IMR-90 (cell line): Measurements from ENCODE around the gene FKRP. TPM values are rescaled to one million over a fixed set of nuclear protein-coding genes. Genes with fewer than 3 reads are reported as not detected.
"Not testable (repeated sequence)": the region's sequence is repeated elsewhere in the genome, so short reads cannot be mapped to it uniquely, and the experiment has no call there.

ENCODE experiments used
- ATAC-seq: fragments of 200-7000 bp; cut with Tn5 transposase; 2 replicates; pipeline ENCODE4 v1.9.1; 2020; ENCODE audit warnings: low read depth, mild to moderate bottlenecking, moderate library complexity
- BruUV-seq: library from RNA; stranded (reverse); fragments of 400-500 nt; replicated peaks from 2 replicates; lab custom pipeline; 2021; lab: Mats Ljungman, UMichigan
- CTCF ChIA-PET: fragments of 300-600 bp; formaldehyde crosslinking; extraction: SDS; loops from one replicate; lab custom pipeline; 2021; ENCODE audit warnings: antibody characterized with exemption; lab: Yijun Ruan, JAX
- POLR2A ChIA-PET: fragments of 300-600 bp; sonication (Branson Sonifier 250); formaldehyde crosslinking; loops from one replicate; lab custom pipeline; 2022; ENCODE audit warnings: antibody characterized with exemption; ENCODE audit not compliant: unreplicated experiment; lab: Charles Lee
- DNase-seq: peaks from one replicate; pipeline ENCODE4 v3.0.0; 2013
- H2AFZ ChIP-seq: replicated peaks from 2 replicates; pipeline ENCODE3; 2013; ENCODE audit warnings: low read length, mild to moderate bottlenecking; ENCODE audit not compliant: poor library complexity
- H2AK5ac ChIP-seq: 2 replicates; pipeline ENCODE4 v1.6.1; 2013; ENCODE audit warnings: low read depth, low read length, inconsistent platforms
- H2AK9ac ChIP-seq: replicated peaks from 2 replicates; pipeline ENCODE3; 2013; ENCODE audit warnings: mild to moderate bottlenecking, low read depth, low read length, moderate library complexity; ENCODE audit not compliant: poor library complexity
- H2BK120ac ChIP-seq: 2 replicates; pipeline ENCODE4 v1.6.1; 2013; ENCODE audit warnings: low read depth, low read length, inconsistent platforms
- H2BK15ac ChIP-seq: 3 replicates; pipeline ENCODE4 v1.6.1; 2013; ENCODE audit warnings: low read depth, low read length, inconsistent platforms
- H2BK20ac ChIP-seq: 2 replicates; pipeline ENCODE4 v1.6.1; 2013; ENCODE audit warnings: low read depth, mild to moderate bottlenecking, inconsistent platforms, low read length, moderate library complexity
- H2BK5ac ChIP-seq: 2 replicates; pipeline ENCODE4 v1.6.1; 2013; ENCODE audit warnings: mild to moderate bottlenecking, low read depth, low read length, inconsistent platforms; ENCODE audit not compliant: poor library complexity, severe bottlenecking
- H3K14ac ChIP-seq: replicated peaks from 2 replicates; pipeline ENCODE4 v1.6.1; 2013; ENCODE audit warnings: low read depth, low read length, inconsistent platforms
- H3K18ac ChIP-seq: 2 replicates; pipeline ENCODE4 v1.6.1; 2013; ENCODE audit warnings: low read depth, low read length, control low read depth
- H3K23ac ChIP-seq: 2 replicates; pipeline ENCODE4 v1.6.1; 2013; ENCODE audit warnings: low read depth, low read length, inconsistent platforms
- H3K27ac ChIP-seq: 2 replicates; pipeline ENCODE4 v1.5.1; 2013; ENCODE audit warnings: mild to moderate bottlenecking, control low read depth, low read length; ENCODE audit not compliant: insufficient read depth
- H3K27me3 ChIP-seq: 2 replicates; pipeline ENCODE4 v1.6.1; 2013; ENCODE audit warnings: low read length; ENCODE audit not compliant: control insufficient read depth, insufficient read depth
- H3K36me3 ChIP-seq: 2 replicates; pipeline ENCODE4 v1.6.1; 2013; ENCODE audit warnings: low read length, mixed read lengths; ENCODE audit not compliant: control insufficient read depth, insufficient read depth
- H3K4ac ChIP-seq: 2 replicates; pipeline ENCODE4 v1.6.1; 2013; ENCODE audit warnings: low read depth, low read length, inconsistent platforms
- H3K4me1 ChIP-seq: 2 replicates; pipeline ENCODE4 v1.6.1; 2013; ENCODE audit warnings: low read length, mixed read lengths; ENCODE audit not compliant: control insufficient read depth, insufficient read depth
- H3K4me2 ChIP-seq: 2 replicates; pipeline ENCODE4 v1.6.1; 2013; ENCODE audit warnings: low read depth, mild to moderate bottlenecking, control low read depth, low read length, moderate library complexity
- H3K4me3 ChIP-seq: 2 replicates; pipeline ENCODE4 v1.5.1; 2013; ENCODE audit warnings: low read depth, mild to moderate bottlenecking, control low read depth, low read length, moderate library complexity; ENCODE audit not compliant: insufficient read depth
- H3K56ac ChIP-seq: 2 replicates; pipeline ENCODE4 v1.6.1; 2013; ENCODE audit warnings: low read length, inconsistent platforms; ENCODE audit not compliant: insufficient read depth; ENCODE audit errors: extremely low read depth
- H3K79me1 ChIP-seq, 2 experiments: 2 replicates each; pipeline ENCODE4 v1.6.1; 2013; ENCODE audit warnings: low read length in 2 of 2, inconsistent platforms in 1 of 2, low read depth in 1 of 2
- H3K9ac ChIP-seq: 2 replicates; pipeline ENCODE4 v1.6.1; 2013; ENCODE audit warnings: low read depth, low read length, control low read depth
- H3K9me1 ChIP-seq: 2 replicates; pipeline ENCODE4 v1.6.1; 2013; ENCODE audit warnings: low read length, inconsistent platforms; ENCODE audit not compliant: insufficient read depth
- H3K9me3 ChIP-seq: 2 replicates; pipeline ENCODE4 v1.6.1; 2013; ENCODE audit warnings: low read length; ENCODE audit not compliant: control insufficient read depth, insufficient read depth
- H4K20me1 ChIP-seq: 2 replicates; pipeline ENCODE4 v1.6.1; 2013; ENCODE audit warnings: low read length, inconsistent platforms; ENCODE audit not compliant: insufficient read depth
- H4K5ac ChIP-seq: 2 replicates; pipeline ENCODE4 v1.6.1; 2013; ENCODE audit warnings: mild to moderate bottlenecking, low read depth, low read length, control low read depth
- H4K8ac ChIP-seq, 2 experiments: 2 replicates each; pipeline ENCODE4 v1.6.1; 2013; ENCODE audit warnings: low read depth in 2 of 2, low read length in 2 of 2, control low read depth in 1 of 2, inconsistent platforms in 1 of 2
- H4K91ac ChIP-seq: 2 replicates; pipeline ENCODE4 v1.6.1; 2013; ENCODE audit warnings: low read depth, low read length, inconsistent platforms; ENCODE audit not compliant: insufficient read depth
- BHLHE40 ChIP-seq: fragments of 150-350 bp; IDR thresholded peaks from 2 replicates; pipeline ENCODE4 v1.6.1; 2016; ENCODE audit warnings: mild to moderate bottlenecking, low read depth, low read length
- SMC3 ChIP-seq: fragments of 150-350 bp; IDR thresholded peaks from 2 replicates; pipeline ENCODE4 v1.6.1; 2016; ENCODE audit warnings: low read depth, mild to moderate bottlenecking, antibody characterized with exemption, low read length, moderate library complexity
- WGBS, 2 experiments: methylation state at CpG; one replicate each; pipeline versions ENCODE4 v1.1.5 to v1.1.7; 2013; ENCODE audit warnings: missing lambda C conversion rate in 2 of 2; ENCODE audit not compliant: insufficient read length in 1 of 2; ENCODE audit errors: extremely low coverage in 2 of 2; 5-methylcytosine and 5-hydroxymethylcytosine counted together
- dilution Hi-C: fragments of 300-500 bp; cut with HindIII; formaldehyde crosslinking; loops from one replicate; pipeline ENCODE4 v1.14.3; 2018; ENCODE audit warnings: low sequenced_read_pairs; ENCODE audit not compliant: unreplicated experiment
- in situ Hi-C: fragments of 300-500 bp; cut with MboI; formaldehyde crosslinking; loops from 3 replicates; pipeline ENCODE4 v1.14.3; 2019; ENCODE audit warnings: low sequenced_read_pairs, inconsistent platforms, mixed read lengths
- intact Hi-C: fragments of 100-400 bp; cut with micrococcal nuclease; formaldehyde crosslinking; loops from 2 replicates; pipeline ENCODE4 v1.10.0; 2022
- polyA plus RNA-seq, 3 experiments: library from polyadenylated mRNA; depleted of rRNA; stranded (reverse); fragments of >200 nt; gene quantifications; 2 replicates each; pipeline ENCODE4 v1.2.3, GENCODE V29; 2012; ENCODE audit warnings: low replicate concordance in 1 of 3
- total RNA-seq: library from RNA; depleted of rRNA; stranded (reverse); fragments of >200 nt; gene quantifications from 2 replicates; pipeline ENCODE4 v1.2.3, GENCODE V29; 2012
- TF ChIP-seq, protein P1 (sequence below): conservative IDR thresholded peaks from 2 replicates; pipeline ENCODE4 v1.5.1; 2012; ENCODE audit warnings: mild to moderate bottlenecking, low read depth, low read length, improper control_type of control experiment

Gene FKRP
- total and polyA plus RNA-seq, 2 of the 4 experiments (the other 2 are of a cell fraction), result 6.1 to 25.3 TPM

GRCh38 chr19:46803555-46803954, 57.7 kb downstream of the FKRP start:
- CTCF ChIA-PET, result no interaction called here

GRCh38 chr19:46804432-46804831, 58.6 kb downstream of the FKRP start:
- ATAC-seq, H2BK15ac ChIP-seq, DNase-seq, H3K27me3 ChIP-seq, H3K56ac ChIP-seq, H2AFZ ChIP-seq, H3K79me1 ChIP-seq, H3K36me3 ChIP-seq, H2BK20ac ChIP-seq, H4K5ac ChIP-seq, POLR2A ChIA-PET, H3K9me1 ChIP-seq, in situ Hi-C loops, CTCF ChIA-PET, BruUV-seq, H2AK9ac ChIP-seq, H3K4me1 ChIP-seq, H4K20me1 ChIP-seq, intact Hi-C loops, H3K18ac ChIP-seq, H3K9ac ChIP-seq, H2BK5ac ChIP-seq, H3K4ac ChIP-seq, H3K4me3 ChIP-seq, H4K8ac ChIP-seq, H3K23ac ChIP-seq, H4K91ac ChIP-seq, H2AK5ac ChIP-seq, dilution Hi-C loops, H3K27ac ChIP-seq, H3K4me2 ChIP-seq, H2BK120ac ChIP-seq, H3K9me3 ChIP-seq, H3K14ac ChIP-seq: not testable (repeated sequence)
- WGBS, 2 experiments, result no CpG with 5 or more reads among the region's 4 CpGs

More at GRCh38 chr19:46803555-46803954, 57.7 kb downstream of the FKRP start:
- Histone ChIP-seq H3K9me1 (no peaks in the 10 kb centered on the region), H3K27ac (no peak overlapping the region), H3K4me2 (no peak overlapping the region), H3K27me3 (no peaks in the 10 kb centered on the region), H2BK20ac (no peak overlapping the region), H3K9me3 (no peaks in the 10 kb centered on the region), H2AFZ (no peak overlapping the region), H4K91ac (no peak overlapping the region), H3K14ac (no peak overlapping the region), H2BK15ac (no peak overlapping the region), H3K56ac (no peak overlapping the region), H3K4ac (no peak overlapping the region), H4K5ac (no peak overlapping the region), H2BK120ac (no peak overlapping the region), H2BK5ac (no peak overlapping the region), H4K20me1 (no peaks in the 10 kb centered on the region), H3K36me3 (no peaks in the 10 kb centered on the region), H3K4me3 (no peak overlapping the region), H2AK9ac (no peak overlapping the region), H4K8ac (no peak overlapping the region), H3K79me1 (no peaks in the 10 kb centered on the region), H3K4me1 (no peaks in the 10 kb centered on the region), H3K9ac (no peak overlapping the region), H3K18ac (no peak overlapping the region), H2AK5ac (no peak overlapping the region), H3K23ac (no peak overlapping the region)
- DNase-seq, result no peak
- in situ Hi-C loops, result no loop called here
- POLR2A ChIA-PET, result no interaction called here
- BruUV-seq, result no TSS peak
- intact Hi-C loops, result no loop called here
- WGBS, 2 experiments, result no CpG with 5 or more reads among the region's 2 CpGs
- TF ChIP-seq SMC3 (no peak), BHLHE40 (no peak)
- TF ChIP-seq, protein P1, sequence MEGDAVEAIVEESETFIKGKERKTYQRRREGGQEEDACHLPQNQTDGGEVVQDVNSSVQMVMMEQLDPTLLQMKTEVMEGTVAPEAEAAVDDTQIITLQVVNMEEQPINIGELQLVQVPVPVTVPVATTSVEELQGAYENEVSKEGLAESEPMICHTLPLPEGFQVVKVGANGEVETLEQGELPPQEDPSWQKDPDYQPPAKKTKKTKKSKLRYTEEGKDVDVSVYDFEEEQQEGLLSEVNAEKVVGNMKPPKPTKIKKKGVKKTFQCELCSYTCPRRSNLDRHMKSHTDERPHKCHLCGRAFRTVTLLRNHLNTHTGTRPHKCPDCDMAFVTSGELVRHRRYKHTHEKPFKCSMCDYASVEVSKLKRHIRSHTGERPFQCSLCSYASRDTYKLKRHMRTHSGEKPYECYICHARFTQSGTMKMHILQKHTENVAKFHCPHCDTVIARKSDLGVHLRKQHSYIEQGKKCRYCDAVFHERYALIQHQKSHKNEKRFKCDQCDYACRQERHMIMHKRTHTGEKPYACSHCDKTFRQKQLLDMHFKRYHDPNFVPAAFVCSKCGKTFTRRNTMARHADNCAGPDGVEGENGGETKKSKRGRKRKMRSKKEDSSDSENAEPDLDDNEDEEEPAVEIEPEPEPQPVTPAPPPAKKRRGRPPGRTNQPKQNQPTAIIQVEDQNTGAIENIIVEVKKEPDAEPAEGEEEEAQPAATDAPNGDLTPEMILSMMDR, result no peak
- no peak for ATAC-seq
- dilution Hi-C loops, result no loop called here
